HEK293 (cell line): ENCODE results near the gene D2HGDH.

ENCODE experiments used
- CTCF ChIA-PET: fragments of 350-600 bp; formaldehyde crosslinking; extraction: SDS; loops from one replicate; lab custom pipeline; 2021; ENCODE audit warnings: antibody characterized with exemption; lab: Yijun Ruan, JAX
- POLR2A ChIA-PET: fragments of 300-600 bp; formaldehyde crosslinking; extraction: SDS; loops from one replicate; lab custom pipeline; 2020; ENCODE audit warnings: antibody characterized with exemption, inconsistent platforms; lab: Yijun Ruan, JAX
- H3K27ac ChIP-seq: fragments of 200-500 bp; sonication (Bioruptor generic); 2 replicates; pipeline ENCODE4 v1.5.1; 2014; ENCODE audit warnings: low read depth, low read length, control low read depth, inconsistent platforms; ENCODE audit errors: extremely low read depth
- H3K36me3 ChIP-seq, 2 experiments: fragments of 200-500 bp in 1 of 2; sonication (Bioruptor generic) in 1 of 2; 1 replicate in 1 of 2; 2 replicates in 1 of 2; pipeline ENCODE4 v1.5.1; 2014 to 2017; ENCODE audit warnings: inconsistent platforms in 2 of 2, low read length in 2 of 2; ENCODE audit not compliant: control insufficient read depth in 2 of 2, insufficient read depth in 1 of 2
- H3K4me1 ChIP-seq: fragments of 200-500 bp; sonication (Bioruptor generic); 2 replicates; pipeline ENCODE4 v1.5.1; 2014; ENCODE audit warnings: mild to moderate bottlenecking, low read length, inconsistent platforms; ENCODE audit not compliant: control insufficient read depth, insufficient read depth
- H3K4me3 ChIP-seq: 2 replicates; pipeline ENCODE4 v1.5.1; 2011; ENCODE audit warnings: low read depth, mild to moderate bottlenecking, control low read depth, low read length, moderate library complexity
- H3K9me3 ChIP-seq: fragments of 200-500 bp; sonication (Bioruptor generic); 2 replicates; pipeline ENCODE4 v1.5.1; 2014; ENCODE audit warnings: low read depth, low read length, inconsistent platforms; ENCODE audit not compliant: control insufficient read depth, insufficient read depth
- OSR2 ChIP-seq: fragments of 450-650 bp; formaldehyde crosslinking; IDR thresholded peaks from 2 replicates; pipeline ENCODE4 v1.5.1; 2016; ENCODE audit warnings: missing biosample characterization, missing genetic modification characterization
- SCRT1 ChIP-seq: fragments of 450-650 bp; formaldehyde crosslinking; IDR thresholded peaks from 2 replicates; pipeline ENCODE4 v1.5.1; 2016; ENCODE audit warnings: missing biosample characterization, missing genetic modification characterization, borderline replicate concordance
- ZBTB1 ChIP-seq: fragments of 450-650 bp; formaldehyde crosslinking; IDR thresholded peaks from 2 replicates; pipeline ENCODE4 v1.5.1; 2016; ENCODE audit warnings: missing biosample characterization, missing genetic modification characterization
- ZBTB7A ChIP-seq: fragments of 450-650 bp; formaldehyde crosslinking; IDR thresholded peaks from 2 replicates; pipeline ENCODE4 v1.5.1; 2016; ENCODE audit warnings: low read depth, missing biosample characterization, missing genetic modification characterization
- ZFP3 ChIP-seq: fragments of 450-650 bp; formaldehyde crosslinking; IDR thresholded peaks from 2 replicates; pipeline ENCODE4 v1.5.1; 2016; ENCODE audit warnings: low read depth, missing biosample characterization, missing genetic modification characterization
- ZFP69B ChIP-seq: fragments of 450-650 bp; formaldehyde crosslinking; IDR thresholded peaks from 2 replicates; pipeline ENCODE4 v1.5.1; 2016; ENCODE audit warnings: missing biosample characterization, missing genetic modification characterization
- ZNF121 ChIP-seq: fragments of 450-650 bp; formaldehyde crosslinking; IDR thresholded peaks from 2 replicates; pipeline ENCODE4 v1.5.1; 2016; ENCODE audit warnings: missing biosample characterization, missing genetic modification characterization
- ZNF133 ChIP-seq: fragments of 450-650 bp; formaldehyde crosslinking; IDR thresholded peaks from 2 replicates; pipeline ENCODE4 v1.5.1; 2016; ENCODE audit warnings: missing biosample characterization, missing genetic modification characterization
- ZNF140 ChIP-seq: fragments of 450-650 bp; formaldehyde crosslinking; IDR thresholded peaks from 2 replicates; pipeline ENCODE4 v1.5.1; 2016; ENCODE audit warnings: missing biosample characterization, missing genetic modification characterization
- ZNF544 ChIP-seq: fragments of 450-650 bp; formaldehyde crosslinking; IDR thresholded peaks from 2 replicates; pipeline ENCODE4 v1.5.0; 2017; ENCODE audit warnings: missing biosample characterization, missing genetic modification characterization
- ZNF610 ChIP-seq: fragments of 450-650 bp; formaldehyde crosslinking; IDR thresholded peaks from 2 replicates; pipeline ENCODE4 v1.5.1; 2016; ENCODE audit warnings: missing biosample characterization, missing genetic modification characterization, borderline replicate concordance
- ZNF629 ChIP-seq: fragments of 450-650 bp; formaldehyde crosslinking; IDR thresholded peaks from 2 replicates; pipeline ENCODE4 v1.5.1; 2017; ENCODE audit warnings: missing biosample characterization, missing genetic modification characterization
- TF ChIP-seq, protein P1 (sequence below): fragments of 450-650 bp; formaldehyde crosslinking; IDR thresholded peaks from 2 replicates; pipeline ENCODE4 v1.5.0; 2017; ENCODE audit warnings: missing biosample characterization, missing genetic modification characterization, borderline replicate concordance
- TF ChIP-seq, protein P2 (sequence below): fragments of 450-650 bp; formaldehyde crosslinking; IDR thresholded peaks from 2 replicates; pipeline ENCODE4 v1.5.1; 2016; ENCODE audit warnings: missing biosample characterization, missing genetic modification characterization
- TF ChIP-seq, protein P3 (sequence below): fragments of 450-650 bp; formaldehyde crosslinking; IDR thresholded peaks from 2 replicates; pipeline ENCODE4 v1.5.1; 2016; ENCODE audit warnings: missing biosample characterization, missing genetic modification characterization
- TF ChIP-seq, protein P4 (sequence below): fragments of 450-650 bp; formaldehyde crosslinking; IDR thresholded peaks from 2 replicates; pipeline ENCODE4 v1.5.1; 2016; ENCODE audit warnings: missing biosample characterization, missing genetic modification characterization

The D2HGDH gene

DNA sequence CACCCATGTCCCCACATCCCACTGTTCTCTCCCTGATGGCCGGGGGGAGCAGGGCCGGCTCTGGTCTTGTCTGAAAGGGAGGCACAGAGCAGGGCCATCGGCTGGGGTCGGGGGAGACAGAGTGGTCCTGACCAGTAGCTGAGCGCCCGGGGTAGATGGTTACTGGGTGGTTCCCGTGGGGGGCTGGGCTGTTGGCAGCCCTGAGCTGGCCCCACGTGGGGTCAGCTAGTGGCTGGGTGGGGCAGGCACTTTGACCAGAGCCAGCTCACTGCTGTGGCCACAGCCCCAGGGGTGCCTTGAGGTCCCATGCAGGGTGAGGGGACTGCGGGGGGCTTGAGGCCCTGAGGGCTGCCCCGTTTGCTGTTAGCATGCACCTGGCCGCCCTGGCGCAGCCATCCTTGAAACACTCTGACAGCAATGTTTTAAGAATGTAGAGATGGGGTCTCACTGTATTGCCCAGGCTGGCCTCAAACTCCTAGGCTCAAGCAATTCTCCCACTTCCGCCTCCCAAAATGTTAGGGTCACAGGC is 62.2 kb downstream of the D2HGDH start:
- TF ChIP-seq OSR2 (tag by site-specific recombination) (no peak), ZNF121 (tag by site-specific recombination) (0 out of 2 replicates have a peak, but pooled peaks have one; percentile 39), ZNF544 (tag by site-specific recombination) (no peak)
- TF ChIP-seq, protein P1, sequence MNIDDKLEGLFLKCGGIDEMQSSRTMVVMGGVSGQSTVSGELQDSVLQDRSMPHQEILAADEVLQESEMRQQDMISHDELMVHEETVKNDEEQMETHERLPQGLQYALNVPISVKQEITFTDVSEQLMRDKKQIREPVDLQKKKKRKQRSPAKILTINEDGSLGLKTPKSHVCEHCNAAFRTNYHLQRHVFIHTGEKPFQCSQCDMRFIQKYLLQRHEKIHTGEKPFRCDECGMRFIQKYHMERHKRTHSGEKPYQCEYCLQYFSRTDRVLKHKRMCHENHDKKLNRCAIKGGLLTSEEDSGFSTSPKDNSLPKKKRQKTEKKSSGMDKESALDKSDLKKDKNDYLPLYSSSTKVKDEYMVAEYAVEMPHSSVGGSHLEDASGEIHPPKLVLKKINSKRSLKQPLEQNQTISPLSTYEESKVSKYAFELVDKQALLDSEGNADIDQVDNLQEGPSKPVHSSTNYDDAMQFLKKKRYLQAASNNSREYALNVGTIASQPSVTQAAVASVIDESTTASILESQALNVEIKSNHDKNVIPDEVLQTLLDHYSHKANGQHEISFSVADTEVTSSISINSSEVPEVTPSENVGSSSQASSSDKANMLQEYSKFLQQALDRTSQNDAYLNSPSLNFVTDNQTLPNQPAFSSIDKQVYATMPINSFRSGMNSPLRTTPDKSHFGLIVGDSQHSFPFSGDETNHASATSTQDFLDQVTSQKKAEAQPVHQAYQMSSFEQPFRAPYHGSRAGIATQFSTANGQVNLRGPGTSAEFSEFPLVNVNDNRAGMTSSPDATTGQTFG (tag by site-specific recombination): no peak
- no peaks in the 10 kb centered on the region for H3K4me1 ChIP-seq
- no peaks in the 10 kb centered on the region for H3K9me3 ChIP-seq
- ChIA-PET POLR2A (no interaction called here), CTCF (interaction anchor here (0.7 kb wide), 1 partner anchor 56 kb away, joined by 3 read pairs; no protein-coding TSS in a partner anchor)
- H3K36me3 ChIP-seq: no peaks in the 10 kb centered on the region
- H3K27ac ChIP-seq: no peak overlapping the region
- H3K4me3 ChIP-seq: no peak overlapping the region

DNA sequence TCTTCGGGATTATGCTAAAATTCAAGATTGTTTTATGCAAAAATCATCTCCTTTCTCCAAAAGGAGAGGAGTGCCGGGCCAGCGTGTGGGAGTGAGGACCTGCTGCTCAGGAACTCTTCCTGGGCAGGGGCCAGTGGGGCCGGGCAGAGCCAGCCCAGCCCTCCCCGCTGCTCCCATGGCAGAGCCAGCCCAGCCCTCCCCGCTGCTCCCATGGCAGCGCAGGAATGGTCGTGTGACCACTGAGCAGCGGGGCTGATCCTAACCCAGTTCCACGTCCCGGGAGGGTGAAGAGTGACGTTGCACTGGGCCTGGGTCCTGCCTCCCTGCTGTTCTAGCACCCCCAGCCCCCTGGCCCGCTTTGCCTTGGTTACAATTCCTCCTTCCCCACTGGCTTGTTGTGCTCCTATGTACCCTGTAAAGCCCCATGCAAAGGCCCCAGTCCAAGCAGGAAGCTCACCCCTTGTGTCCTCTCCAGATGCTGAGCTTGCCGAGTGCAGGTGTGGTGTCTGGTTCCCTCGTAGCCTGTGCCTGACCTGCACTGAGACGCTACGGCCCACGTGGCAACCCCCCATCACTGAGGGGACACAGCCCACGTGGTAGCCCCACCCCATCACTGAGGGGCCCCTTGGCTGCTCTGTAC is 63.1 kb downstream of the D2HGDH start:
- Histone ChIP-seq H3K36me3 (no peaks in the 10 kb centered on the region), H3K9me3 (no peaks in the 10 kb centered on the region), H3K4me1 (no peaks in the 10 kb centered on the region), H3K4me3 (no peak overlapping the region), H3K27ac (no peak overlapping the region)
- ChIA-PET POLR2A (no interaction called here), CTCF (no interaction called here)
- TF ChIP-seq SCRT1 (tag by site-specific recombination) (no peak), ZFP3 (tag by site-specific recombination) (peak; percentile 48; the same call in 1 of the 2 replicates), ZNF629 (tag by site-specific recombination) (no peak), ZNF610 (no peak)

DNA sequence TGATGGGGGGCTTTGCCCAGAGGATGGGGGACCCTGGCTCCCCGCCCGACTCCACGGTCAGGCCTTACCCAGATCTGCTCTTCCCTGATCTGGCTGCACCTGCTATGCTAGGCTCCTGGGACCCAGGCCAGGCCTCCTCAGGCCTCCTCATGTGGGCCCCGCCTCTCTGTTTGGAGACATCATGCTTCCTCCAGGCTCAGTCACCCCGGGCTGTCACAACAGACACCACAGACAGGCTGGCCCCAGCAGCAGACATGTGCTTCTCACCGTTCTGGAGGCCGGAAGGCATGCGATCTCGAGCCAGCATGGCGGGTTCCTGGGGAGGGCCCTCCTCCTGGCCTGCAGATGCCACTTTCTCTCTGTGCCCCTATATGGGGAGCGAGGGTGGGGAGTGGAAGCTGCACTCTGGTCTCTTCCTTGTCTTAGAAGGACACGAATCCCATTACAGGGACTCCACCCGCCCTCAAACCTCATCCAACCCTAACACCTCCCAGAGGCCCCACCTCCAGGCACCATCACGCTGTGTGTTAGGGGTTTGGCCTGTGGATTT is 63.7 kb downstream of the D2HGDH start:
- H3K9me3 ChIP-seq: no peaks in the 10 kb centered on the region
- no peaks in the 10 kb centered on the region for H3K36me3 ChIP-seq
- no peak for TF ChIP-seq ZBTB1 (tag by site-specific recombination)
- TF ChIP-seq, protein P2, sequence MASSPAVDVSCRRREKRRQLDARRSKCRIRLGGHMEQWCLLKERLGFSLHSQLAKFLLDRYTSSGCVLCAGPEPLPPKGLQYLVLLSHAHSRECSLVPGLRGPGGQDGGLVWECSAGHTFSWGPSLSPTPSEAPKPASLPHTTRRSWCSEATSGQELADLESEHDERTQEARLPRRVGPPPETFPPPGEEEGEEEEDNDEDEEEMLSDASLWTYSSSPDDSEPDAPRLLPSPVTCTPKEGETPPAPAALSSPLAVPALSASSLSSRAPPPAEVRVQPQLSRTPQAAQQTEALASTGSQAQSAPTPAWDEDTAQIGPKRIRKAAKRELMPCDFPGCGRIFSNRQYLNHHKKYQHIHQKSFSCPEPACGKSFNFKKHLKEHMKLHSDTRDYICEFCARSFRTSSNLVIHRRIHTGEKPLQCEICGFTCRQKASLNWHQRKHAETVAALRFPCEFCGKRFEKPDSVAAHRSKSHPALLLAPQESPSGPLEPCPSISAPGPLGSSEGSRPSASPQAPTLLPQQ (tag by site-specific recombination): peak; percentile 68; the same call in 1 of the 2 replicates
- TF ChIP-seq ZNF133 (tag by site-specific recombination): no peak
- no peak for TF ChIP-seq ZNF140 (tag by site-specific recombination)
- TF ChIP-seq ZFP69B (tag by site-specific recombination): peak; percentile 57; the same call in 1 of the 2 replicates
- TF ChIP-seq, protein P3, sequence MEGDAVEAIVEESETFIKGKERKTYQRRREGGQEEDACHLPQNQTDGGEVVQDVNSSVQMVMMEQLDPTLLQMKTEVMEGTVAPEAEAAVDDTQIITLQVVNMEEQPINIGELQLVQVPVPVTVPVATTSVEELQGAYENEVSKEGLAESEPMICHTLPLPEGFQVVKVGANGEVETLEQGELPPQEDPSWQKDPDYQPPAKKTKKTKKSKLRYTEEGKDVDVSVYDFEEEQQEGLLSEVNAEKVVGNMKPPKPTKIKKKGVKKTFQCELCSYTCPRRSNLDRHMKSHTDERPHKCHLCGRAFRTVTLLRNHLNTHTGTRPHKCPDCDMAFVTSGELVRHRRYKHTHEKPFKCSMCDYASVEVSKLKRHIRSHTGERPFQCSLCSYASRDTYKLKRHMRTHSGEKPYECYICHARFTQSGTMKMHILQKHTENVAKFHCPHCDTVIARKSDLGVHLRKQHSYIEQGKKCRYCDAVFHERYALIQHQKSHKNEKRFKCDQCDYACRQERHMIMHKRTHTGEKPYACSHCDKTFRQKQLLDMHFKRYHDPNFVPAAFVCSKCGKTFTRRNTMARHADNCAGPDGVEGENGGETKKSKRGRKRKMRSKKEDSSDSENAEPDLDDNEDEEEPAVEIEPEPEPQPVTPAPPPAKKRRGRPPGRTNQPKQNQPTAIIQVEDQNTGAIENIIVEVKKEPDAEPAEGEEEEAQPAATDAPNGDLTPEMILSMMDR: no peak
- no peak for TF ChIP-seq ZBTB7A (tag by site-specific recombination)
- TF ChIP-seq, protein P4, sequence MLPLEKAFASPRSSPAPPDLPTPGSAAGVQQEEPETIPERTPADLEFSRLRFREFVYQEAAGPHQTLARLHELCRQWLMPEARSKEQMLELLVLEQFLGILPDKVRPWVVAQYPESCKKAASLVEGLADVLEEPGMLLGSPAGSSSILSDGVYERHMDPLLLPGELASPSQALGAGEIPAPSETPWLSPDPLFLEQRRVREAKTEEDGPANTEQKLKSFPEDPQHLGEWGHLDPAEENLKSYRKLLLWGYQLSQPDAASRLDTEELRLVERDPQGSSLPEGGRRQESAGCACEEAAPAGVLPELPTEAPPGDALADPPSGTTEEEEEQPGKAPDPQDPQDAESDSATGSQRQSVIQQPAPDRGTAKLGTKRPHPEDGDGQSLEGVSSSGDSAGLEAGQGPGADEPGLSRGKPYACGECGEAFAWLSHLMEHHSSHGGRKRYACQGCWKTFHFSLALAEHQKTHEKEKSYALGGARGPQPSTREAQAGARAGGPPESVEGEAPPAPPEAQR (tag by site-specific recombination): no peak
- H3K4me1 ChIP-seq: no peaks in the 10 kb centered on the region
- H3K4me3 ChIP-seq: no peak overlapping the region
- ChIA-PET CTCF (no interaction called here), POLR2A (no interaction called here)
- H3K27ac ChIP-seq: no peak overlapping the region
